Liver (tissue), 9 donors: ENCODE data around the gene SERPINA6. TPM values are rescaled to one million over a fixed set of nuclear protein-coding genes. Genes with fewer than 3 reads are reported as not detected.

Experiments used
- DNase-seq: peaks from one replicate; pipeline ENCODE4 v3.0.0-alpha.2; 2017; ENCODE audit warnings: low spot score
- H3K27ac ChIP-seq, 2 donors: one replicate each; pipeline ENCODE4 v1.7.0; 2013; ENCODE audit warnings: inconsistent platforms in 2 of 2, low read length in 2 of 2, control low read depth in 1 of 2, low read depth in 1 of 2, mild to moderate bottlenecking in 1 of 2
- H3K27me3 ChIP-seq, 4 donors: one replicate each; pipeline versions ENCODE4 v1.6.1 to v1.7.0; 2013; ENCODE audit warnings: low read length in 3 of 4, inconsistent platforms in 1 of 4, mild to moderate bottlenecking in 1 of 4, moderate library complexity in 1 of 4; ENCODE audit not compliant: control insufficient read depth in 4 of 4, insufficient read depth in 4 of 4
- H3K36me3 ChIP-seq, 4 donors: one replicate each; pipeline versions ENCODE4 v1.6.1 to v1.7.0; 2013; ENCODE audit warnings: low read length in 3 of 4, mild to moderate bottlenecking in 3 of 4, low read depth in 1 of 4, moderate library complexity in 1 of 4; ENCODE audit not compliant: control insufficient read depth in 4 of 4, insufficient read depth in 3 of 4
- H3K4me1 ChIP-seq, 4 donors: one replicate each; pipeline versions ENCODE4 v1.6.1 to v1.7.0; 2013; ENCODE audit warnings: low read length in 3 of 4, mild to moderate bottlenecking in 3 of 4, moderate library complexity in 1 of 4; ENCODE audit not compliant: control insufficient read depth in 4 of 4, insufficient read depth in 4 of 4
- H3K4me3 ChIP-seq, 3 donors: one replicate each; pipeline versions ENCODE4 v1.6.1 to v1.7.0; 2013; ENCODE audit warnings: low read length in 3 of 3, control low read depth in 1 of 3, low read depth in 1 of 3, mild to moderate bottlenecking in 1 of 3
- H3K9ac ChIP-seq, 2 donors: one replicate each; pipeline ENCODE4 v1.7.0; 2013; ENCODE audit warnings: low read length in 2 of 2, mild to moderate bottlenecking in 2 of 2, moderate library complexity in 2 of 2, control low read depth in 1 of 2, low read depth in 1 of 2
- H3K9me3 ChIP-seq, 4 donors: one replicate each; pipeline versions ENCODE4 v1.6.1 to v1.7.0; 2013; ENCODE audit warnings: low read length in 3 of 4; ENCODE audit not compliant: control insufficient read depth in 4 of 4
- ATF3 ChIP-seq: IDR thresholded peaks from 2 replicates; pipeline ENCODE4 v1.6.1; 2016; ENCODE audit warnings: antibody characterized with exemption
- CTCF ChIP-seq: fragments of 150-350 bp; IDR thresholded peaks from 2 replicates; pipeline ENCODE4 v1.5.1; 2017; ENCODE audit warnings: improper control_type of control experiment, low read depth, low read length; ENCODE audit not compliant: missing input control
- EGR1 ChIP-seq, 2 donors: IDR thresholded peaks; 2 replicates each; pipeline ENCODE4 v1.6.1; 2016 to 2018; ENCODE audit warnings: antibody characterized with exemption in 2 of 2, low read depth in 2 of 2
- FOXA1 ChIP-seq: IDR thresholded peaks from 2 replicates; pipeline ENCODE4 v1.6.1; 2016; ENCODE audit warnings: antibody characterized with exemption
- FOXA2 ChIP-seq: IDR thresholded peaks from 2 replicates; pipeline ENCODE4 v1.6.1; 2016; ENCODE audit warnings: antibody characterized with exemption
- HNF4A ChIP-seq, 2 donors: conservative IDR thresholded peaks; 2 replicates each; pipeline ENCODE4 v1.6.1; 2016; ENCODE audit warnings: antibody characterized with exemption in 2 of 2, mild to moderate bottlenecking in 2 of 2
- HNF4G ChIP-seq: IDR thresholded peaks from 2 replicates; pipeline ENCODE4 v1.6.1; 2016; ENCODE audit warnings: antibody characterized with exemption
- JUND ChIP-seq, 2 donors: IDR thresholded peaks; 2 replicates each; pipeline ENCODE4 v1.6.1; 2016; ENCODE audit warnings: antibody characterized with exemption in 2 of 2
- NR2F2 ChIP-seq: IDR thresholded peaks from 2 replicates; pipeline ENCODE4 v1.6.1; 2016; ENCODE audit warnings: antibody characterized with exemption
- RAD21 ChIP-seq, 2 donors: IDR thresholded peaks; 2 replicates each; pipeline ENCODE4 v1.6.1; 2016; ENCODE audit warnings: antibody characterized with exemption in 2 of 2, mild to moderate bottlenecking in 2 of 2
- RXRA ChIP-seq, 2 donors: IDR thresholded peaks; 2 replicates each; pipeline ENCODE4 v1.6.1; 2017 to 2018; ENCODE audit warnings: antibody characterized with exemption in 2 of 2, mild to moderate bottlenecking in 1 of 2
- SP1 ChIP-seq: IDR thresholded peaks from 2 replicates; pipeline ENCODE4 v1.6.1; 2018; ENCODE audit warnings: antibody characterized with exemption, mild to moderate bottlenecking
- TAF1 ChIP-seq: conservative IDR thresholded peaks from 2 replicates; pipeline ENCODE4 v1.6.1; 2016; ENCODE audit warnings: antibody characterized with exemption, mild to moderate bottlenecking
- YY1 ChIP-seq: IDR thresholded peaks from 2 replicates; pipeline ENCODE4 v1.6.1; 2016; ENCODE audit warnings: antibody characterized with exemption, mild to moderate bottlenecking
- WGBS: extraction: QIAGEN DNeasy Blood & Tissue Kit; methylation state at CpG from one replicate; pipeline ENCODE4 v1.1.7; 2013; 5-methylcytosine and 5-hydroxymethylcytosine counted together
- polyA plus RNA-seq, 2 donors: library from polyadenylated mRNA; stranded (reverse) in 1 of 2; unstranded in 1 of 2; fragments of 200-250 nt in 1 of 2; fragments of >200 nt in 1 of 2; fragmentation: Nextera tagmentation in 1 of 2; extraction: Ambion mirVana in 1 of 2; gene quantifications; one replicate each; pipeline versions ENCODE4 v1.2.1 to v1.2.3, GENCODE V29; 2013 to 2015
- total RNA-seq, 2 donors: library from RNA; depleted of rRNA; stranded (reverse); fragments of >200 nt; gene quantifications; one replicate each; pipeline ENCODE4 v1.2.3, GENCODE V29; 2014
- TF ChIP-seq, protein P1 (sequence below): IDR thresholded peaks from 2 replicates; pipeline ENCODE4 v1.6.1; 2016; ENCODE audit warnings: antibody characterized with exemption
- TF ChIP-seq, protein P2 (sequence below): IDR thresholded peaks from 2 replicates; pipeline ENCODE4 v1.6.1; 2016; ENCODE audit warnings: antibody characterized with exemption
- donor health status: healthy.
- donor health status: healthy.
- donor health status: healthy.
- donor health status: healthy.
- donor health status: healthy.

The SERPINA6 gene
- total and polyA plus RNA-seq, 4 donors = 188 to 357 (median 328) TPM

DNA sequence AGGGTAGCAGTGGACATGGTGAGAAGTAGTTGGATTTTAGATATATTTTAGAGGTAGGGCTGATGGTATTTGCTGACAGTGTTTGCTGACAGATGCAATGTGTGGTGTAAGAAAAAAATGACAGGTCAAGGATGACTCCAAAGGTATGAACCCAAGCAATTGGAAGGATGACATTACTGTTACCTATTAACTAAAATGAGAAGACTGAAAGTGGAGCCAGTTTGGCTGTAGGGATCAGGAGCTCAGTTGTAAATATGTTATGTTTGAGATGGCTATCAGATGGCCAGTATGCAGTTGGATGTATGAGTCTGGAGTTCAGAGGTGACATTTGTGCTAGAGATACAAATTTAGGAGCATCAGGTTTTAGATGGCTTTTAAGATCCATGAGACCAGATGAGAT lies 17.4 kb upstream of the SERPINA6 start (continued):
- peak; percentile 35 for TF ChIP-seq YY1
- TF ChIP-seq HNF4G = no peak
- peak; percentile 57 to 65 for TF ChIP-seq JUND (IDR thresholded peaks at IDR 0.05)
- TF ChIP-seq RXRA (IDR thresholded peaks at IDR 0.05) = peak; percentile 76 to 80
- no peak for TF ChIP-seq FOXA1
- TF ChIP-seq ATF3 = no peak
- TF ChIP-seq, protein P1, sequence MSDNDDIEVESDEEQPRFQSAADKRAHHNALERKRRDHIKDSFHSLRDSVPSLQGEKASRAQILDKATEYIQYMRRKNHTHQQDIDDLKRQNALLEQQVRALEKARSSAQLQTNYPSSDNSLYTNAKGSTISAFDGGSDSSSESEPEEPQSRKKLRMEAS = peak; percentile 40

GRCh38 chr14:94338023-94338422 lies 14.9 kb upstream of the SERPINA6 start:
- Histone ChIP-seq H3K4me3 (no peak overlapping the region), H3K27ac (no peak overlapping the region), H3K27me3 (no peaks in the 10 kb centered on the region), H3K9ac (no peak overlapping the region), H3K9me3 (no peaks in the 10 kb centered on the region), H3K36me3 (no peaks in the 10 kb centered on the region), H3K4me1 (peaks cover 0 to 37% (median 29%) of the 10 kb centered on the region in 4 donors)
- 90% methylated on average over 2 of the region's 2 CpGs for WGBS
- TF ChIP-seq SP1 (no peak), HNF4G (no peak), FOXA2 (no peak), HNF4A (conservative IDR thresholded peaks at IDR 0.05) (no peak), FOXA1 (no peak), JUND (IDR thresholded peaks at IDR 0.05) (no peak)
- TF ChIP-seq, protein P2, sequence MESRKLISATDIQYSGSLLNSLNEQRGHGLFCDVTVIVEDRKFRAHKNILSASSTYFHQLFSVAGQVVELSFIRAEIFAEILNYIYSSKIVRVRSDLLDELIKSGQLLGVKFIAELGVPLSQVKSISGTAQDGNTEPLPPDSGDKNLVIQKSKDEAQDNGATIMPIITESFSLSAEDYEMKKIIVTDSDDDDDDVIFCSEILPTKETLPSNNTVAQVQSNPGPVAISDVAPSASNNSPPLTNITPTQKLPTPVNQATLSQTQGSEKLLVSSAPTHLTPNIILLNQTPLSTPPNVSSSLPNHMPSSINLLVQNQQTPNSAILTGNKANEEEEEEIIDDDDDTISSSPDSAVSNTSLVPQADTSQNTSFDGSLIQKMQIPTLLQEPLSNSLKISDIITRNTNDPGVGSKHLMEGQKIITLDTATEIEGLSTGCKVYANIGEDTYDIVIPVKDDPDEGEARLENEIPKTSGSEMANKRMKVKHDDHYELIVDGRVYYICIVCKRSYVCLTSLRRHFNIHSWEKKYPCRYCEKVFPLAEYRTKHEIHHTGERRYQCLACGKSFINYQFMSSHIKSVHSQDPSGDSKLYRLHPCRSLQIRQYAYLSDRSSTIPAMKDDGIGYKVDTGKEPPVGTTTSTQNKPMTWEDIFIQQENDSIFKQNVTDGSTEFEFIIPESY = no peak
- DNase-seq = no peak

- Histone ChIP-seq H3K9me3 (no peaks in the 10 kb centered on the region), H3K27me3 (no peaks in the 10 kb centered on the region), H3K27ac (no peak overlapping the region), H3K9ac (no peak overlapping the region), H3K36me3 (no peaks in the 10 kb centered on the region), H3K4me1 (peaks cover 0 to 30% (median 26%) of the 10 kb centered on the region in 4 donors), H3K4me3 (no peak overlapping the region)
- WGBS = 48% methylated on average over 6 of the region's 6 CpGs
- TF ChIP-seq, protein P1 = no peak
- TF ChIP-seq HNF4A (conservative IDR thresholded peaks at IDR 0.05) (peak in 1 of 2 donors; percentile 8), TAF1 (no peak), RAD21 (IDR thresholded peaks at IDR 0.05) (peak; percentile 19 to 52), JUND (IDR thresholded peaks at IDR 0.05) (peak in 1 of 2 donors; percentile 52)
- DNase-seq = no peak
Observed at GRCh38 chr14:94337274-94337673, 14.1 kb upstream of the SERPINA6 start.

GRCh38 chr14:94334872-94335271 lies 11.7 kb upstream of the SERPINA6 start:
- DNase-seq = no peak
- Histone ChIP-seq H3K27ac (no peak overlapping the region), H3K9me3 (no peaks in the 10 kb centered on the region), H3K36me3 (no peaks in the 10 kb centered on the region), H3K4me3 (no peak overlapping the region), H3K4me1 (peaks cover 2 to 22% (median 14%) of the 10 kb centered on the region in 4 donors), H3K27me3 (no peaks in the 10 kb centered on the region), H3K9ac (no peak overlapping the region)
- WGBS = 56% methylated on average over 4 of the region's 4 CpGs
- TF ChIP-seq EGR1 (IDR thresholded peaks at IDR 0.05; ENCODE audit: low read depth in 2 of 2) = no peak
- TF ChIP-seq RXRA (IDR thresholded peaks at IDR 0.05) = no peak
- TF ChIP-seq, protein P2 = no peak
- TF ChIP-seq FOXA2 = no peak
- TF ChIP-seq HNF4A (conservative IDR thresholded peaks at IDR 0.05) = no peak
- TF ChIP-seq, protein P1 = no peak
- no peak for TF ChIP-seq FOXA1
- no peak for TF ChIP-seq CTCF
- TF ChIP-seq TAF1 = no peak
- TF ChIP-seq JUND (IDR thresholded peaks at IDR 0.05) = no peak
- TF ChIP-seq NR2F2 = no peak
